HG02623 (cell line): ENCODE measurements around the gene NIPBL.
"Not testable (repeated sequence)": the region's sequence is repeated elsewhere in the genome, so short reads cannot be mapped to it uniquely, and the experiment has no call there.

Source experiments
- ATAC-seq: cut with Tn5 transposase; IDR thresholded peaks from one replicate; pipeline ENCODE4 v1.9.1; 2021; ENCODE audit warnings: moderate library complexity; ENCODE audit not compliant: unreplicated experiment

Gene NIPBL

GRCh38 chr5:36876299-36876964 is at the start of gene NIPBL:
TSS of gene NIPBL (plus strand) at chr5:36876769. CDS start at chr5:36953697, 76,928 bp downstream.
- peak; percentile 59 for ATAC-seq

DNA sequence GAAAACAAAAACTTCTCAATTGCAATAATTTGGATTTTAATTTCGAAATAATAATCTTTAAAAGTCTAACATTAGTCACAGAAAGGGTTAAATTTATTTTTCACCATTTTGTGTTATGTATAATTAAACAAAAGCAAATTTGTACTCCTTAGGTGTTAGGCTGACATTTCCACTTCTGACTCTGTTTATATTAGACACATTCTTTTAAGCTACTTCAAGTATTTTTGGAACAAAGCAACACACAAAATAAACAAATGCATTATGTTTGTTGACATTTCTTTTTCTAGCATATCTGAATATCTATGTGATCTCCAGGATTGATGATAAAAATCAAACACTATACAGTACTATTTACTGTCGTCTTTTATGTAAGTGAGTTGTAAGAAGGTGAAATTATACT is 44.3 kb upstream of the NIPBL start:
- ATAC-seq: no peak

GRCh38 chr5:36836831-36837230 is 39.7 kb upstream of the NIPBL start:
- ATAC-seq: no peak

- ATAC-seq: no peak
These were observed 36.8 kb upstream of the NIPBL start for GRCh38 chr5:36839489-36840476.

DNA sequence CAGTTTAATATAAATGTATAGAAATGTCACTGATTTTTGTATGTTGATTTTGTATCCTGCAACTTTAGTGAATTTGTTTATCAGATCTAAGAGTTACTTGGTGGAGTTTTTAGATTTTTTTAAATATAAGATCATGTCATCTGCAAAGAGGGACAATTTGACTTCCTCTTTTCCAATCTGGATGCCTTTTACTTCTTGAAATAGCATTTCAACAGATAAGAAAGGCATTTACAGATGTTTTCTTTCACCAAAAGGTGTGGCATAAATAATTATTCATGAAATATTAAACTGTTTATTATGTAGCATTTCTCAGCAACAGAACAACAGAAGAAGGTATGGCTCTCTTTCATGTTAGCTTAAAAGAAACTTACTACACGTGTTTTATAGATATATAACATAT is 34.9 kb upstream of the NIPBL start:
- ATAC-seq: no peak

DNA sequence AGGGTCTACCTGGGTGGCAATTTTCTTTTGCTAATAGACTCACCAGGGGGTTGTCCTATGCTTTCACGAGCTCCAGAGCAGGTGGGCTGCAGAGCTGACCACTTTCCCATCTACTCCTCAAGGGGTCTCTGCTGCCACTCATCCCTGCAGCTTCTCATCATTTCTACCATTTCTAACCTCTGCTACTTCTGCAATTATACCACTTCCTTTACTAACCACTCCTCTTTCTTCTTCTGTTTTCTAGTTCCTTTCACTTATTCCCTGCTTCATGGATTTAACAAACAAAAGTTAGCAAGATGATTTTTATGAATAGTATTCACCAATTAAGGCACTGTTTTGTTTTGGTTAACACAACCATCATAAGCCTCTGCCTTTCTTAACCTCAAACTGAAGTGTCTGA is 34.5 kb upstream of the NIPBL start:
- ATAC-seq: no peak

GRCh38 chr5:36844305-36844704 is 32.3 kb upstream of the NIPBL start:
- ATAC-seq: no peak

- ATAC-seq: not testable (repeated sequence)
These were observed 28.0 kb upstream of the NIPBL start for GRCh38 chr5:36848545-36848944.

DNA sequence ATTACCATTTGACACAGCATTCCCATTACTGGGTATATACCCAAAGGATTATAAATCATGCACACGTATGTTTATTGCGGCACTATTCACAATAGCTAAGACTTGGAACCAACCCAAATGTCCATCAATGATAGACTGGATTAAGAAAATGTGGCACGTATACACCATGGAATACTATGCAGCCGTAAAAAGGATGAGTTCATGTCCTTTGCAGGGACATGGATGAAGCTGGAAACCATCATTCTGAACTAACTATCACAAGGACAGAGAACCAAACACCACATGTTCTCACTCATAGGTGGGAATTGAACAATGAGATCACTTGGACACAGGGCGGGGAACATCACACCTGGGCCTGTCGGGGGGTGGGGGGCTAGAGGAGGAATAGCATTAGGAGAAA is 23.7 kb upstream of the NIPBL start:
- not testable (repeated sequence) for ATAC-seq

GRCh38 chr5:36854402-36855140 is 22.0 kb upstream of the NIPBL start:
- no peak for ATAC-seq

- no peak for ATAC-seq
These were observed 21.5 kb upstream of the NIPBL start for GRCh38 chr5:36855141-36855495.

GRCh38 chr5:36861871-36862270 is 14.7 kb upstream of the NIPBL start:
- ATAC-seq: no peak

GRCh38 chr5:36870399-36871040 is 6.0 kb upstream of the NIPBL start:
- ATAC-seq: peak; percentile 84

DNA sequence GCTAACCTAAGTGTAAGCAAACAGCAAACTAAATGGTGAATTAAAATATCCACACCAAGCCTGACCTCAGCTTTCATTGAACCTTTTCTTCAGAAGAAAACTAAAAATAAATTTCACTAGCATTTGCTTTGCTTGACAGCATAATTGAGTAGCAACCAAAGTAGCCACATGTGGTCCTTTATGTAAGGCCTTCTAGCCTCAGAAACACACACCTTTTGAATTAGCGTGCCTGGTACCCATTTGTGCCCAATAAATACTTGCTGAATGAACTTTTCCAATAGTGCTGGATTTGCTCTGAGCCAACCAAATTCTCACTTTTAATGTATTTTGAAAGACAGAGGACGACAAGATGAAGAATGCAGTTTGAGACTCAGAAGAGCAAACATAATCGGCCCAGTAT is 2.1 kb upstream of the NIPBL start:
- ATAC-seq: no peak

GRCh38 chr5:36875051-36875789 is 1.3 kb upstream of the NIPBL start:
- ATAC-seq: no peak

- ATAC-seq: peak; percentile 54
These were observed 725 bp upstream of the NIPBL start for GRCh38 chr5:36875790-36876298.

- ATAC-seq: peak; percentile 18
These were observed 547 bp downstream of the NIPBL start for GRCh38 chr5:36876965-36877666.

DNA sequence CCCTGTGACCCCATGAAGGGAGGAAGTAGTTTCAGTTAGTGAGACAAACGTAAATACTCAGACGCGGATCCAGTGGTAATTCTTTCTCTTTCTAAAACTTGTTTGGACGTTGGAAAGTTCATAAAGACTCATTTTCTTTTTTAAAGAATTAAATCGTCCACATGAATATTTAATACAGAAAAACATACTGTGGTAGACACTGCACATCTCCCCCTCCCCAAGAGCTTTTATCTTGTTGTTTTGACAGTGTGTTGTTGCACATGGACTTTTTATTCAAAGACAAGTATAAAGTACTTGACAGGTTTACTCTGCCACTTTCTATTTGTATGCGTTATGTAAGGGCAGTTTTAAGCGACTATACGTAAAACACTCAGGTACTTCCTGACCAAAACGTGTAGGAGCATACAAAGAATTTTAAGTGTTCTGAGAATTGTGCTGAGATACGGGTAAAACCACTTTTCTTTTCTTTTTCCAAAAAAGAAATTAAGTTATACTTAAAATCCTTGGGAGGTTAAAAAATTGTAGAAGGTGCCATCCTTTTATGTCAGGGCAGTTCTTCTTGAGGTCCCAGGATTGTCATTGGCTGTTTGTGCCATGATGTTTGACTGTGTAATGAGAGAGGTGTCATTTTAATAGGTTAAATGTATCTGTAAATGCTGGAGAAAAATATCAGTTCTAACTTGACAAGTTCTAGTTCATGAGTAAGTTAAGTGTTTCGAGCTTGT is 1.3 kb downstream of the NIPBL start:
- ATAC-seq: no peak
